GM18870 (cell line): ENCODE data around the gene NEURL2.
"Not testable (repeated sequence)": the region's sequence is repeated elsewhere in the genome, so short reads cannot be mapped to it uniquely, and the experiment has no call there.

Experiments
- ATAC-seq: cut with Tn5 transposase; IDR thresholded peaks from one replicate; pipeline ENCODE4 v1.9.1; 2021; ENCODE audit warnings: moderate library complexity; ENCODE audit not compliant: unreplicated experiment

Gene NEURL2

GRCh38 chr20:45890985-45891983, at the start of gene NEURL2, which contains the start of gene CTSA:
NEURL2 (minus strand) TSS chr20:45891208; CDS start chr20:45890991, 217 bp downstream.
CTSA (plus strand) TSS chr20:45891335; CDS start chr20:45891569, 234 bp downstream.
- peak; percentile 54 for ATAC-seq

GRCh38 chr20:45940469-45940868, 49.5 kb upstream of the NEURL2 start:
- ATAC-seq: no peak

- ATAC-seq: no peak
These were observed 49.0 kb upstream of the NEURL2 start for GRCh38 chr20:45940053-45940452.

- no peak for ATAC-seq
These were observed 47.9 kb upstream of the NEURL2 start for GRCh38 chr20:45938727-45939438.

GRCh38 chr20:45937765-45938164, 46.8 kb upstream of the NEURL2 start:
- no peak for ATAC-seq

GRCh38 chr20:45935416-45936046, 44.5 kb upstream of the NEURL2 start:
- no peak for ATAC-seq

- ATAC-seq: peak; percentile 74
These were observed 43.8 kb upstream of the NEURL2 start, which contains the start of gene PCIF1 for GRCh38 chr20:45934586-45935415. PCIF1 (plus strand) TSS chr20:45934683; CDS start chr20:45939000, 4,317 bp downstream.

GRCh38 chr20:45934046-45934585, 43.1 kb upstream of the NEURL2 start:
- no peak for ATAC-seq

- ATAC-seq: no peak
These were observed 42.4 kb upstream of the NEURL2 start for GRCh38 chr20:45933266-45934045.

GRCh38 chr20:45931680-45932079, 40.7 kb upstream of the NEURL2 start:
- not testable (repeated sequence) for ATAC-seq

- no peak for ATAC-seq
These were observed 36.3 kb upstream of the NEURL2 start for GRCh38 chr20:45927071-45927878.

- ATAC-seq: no peak
These were observed 35.7 kb upstream of the NEURL2 start for GRCh38 chr20:45926731-45927070.

- no peak for ATAC-seq
These were observed 35.0 kb upstream of the NEURL2 start for GRCh38 chr20:45925821-45926506.

- ATAC-seq: no peak
These were observed 33.6 kb upstream of the NEURL2 start for GRCh38 chr20:45924391-45925261.

GRCh38 chr20:45921337-45922189, 30.6 kb upstream of the NEURL2 start:
- no peak for ATAC-seq
